EL (cell line): ENCODE data around the gene NDUFB5.
A peak's percentile ranks its signal among the peaks of the same experiment; 100 is the strongest.
"Not testable (repeated sequence)": the region's sequence is repeated elsewhere in the genome, so short reads cannot be mapped to it uniquely, and the experiment has no call there.

Experiments
- DNase-seq: peaks from one replicate; pipeline ENCODE4 v3.0.0-alpha.2; 2016

The NDUFB5 gene

DNA sequence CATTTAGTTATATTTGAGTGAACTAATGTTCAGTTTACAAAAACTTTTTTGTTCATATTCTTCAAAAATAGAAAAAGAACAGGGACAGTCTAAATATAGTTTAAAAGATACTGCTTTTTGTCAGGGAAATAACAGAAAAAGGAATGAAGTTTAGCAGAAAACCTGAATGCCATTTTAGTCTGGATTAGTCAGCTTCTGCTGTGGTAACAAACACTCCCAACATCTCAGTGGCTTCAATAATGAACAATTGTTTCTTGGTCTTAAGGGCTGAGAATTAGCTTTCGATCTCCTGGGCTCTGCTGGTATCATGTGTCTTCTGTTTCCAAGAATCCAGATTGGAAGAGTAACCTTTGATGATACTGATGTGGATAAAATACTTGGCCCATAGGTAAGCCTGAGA, 35.9 kb downstream of the NDUFB5 start:
- DNase-seq = no peak

DNA sequence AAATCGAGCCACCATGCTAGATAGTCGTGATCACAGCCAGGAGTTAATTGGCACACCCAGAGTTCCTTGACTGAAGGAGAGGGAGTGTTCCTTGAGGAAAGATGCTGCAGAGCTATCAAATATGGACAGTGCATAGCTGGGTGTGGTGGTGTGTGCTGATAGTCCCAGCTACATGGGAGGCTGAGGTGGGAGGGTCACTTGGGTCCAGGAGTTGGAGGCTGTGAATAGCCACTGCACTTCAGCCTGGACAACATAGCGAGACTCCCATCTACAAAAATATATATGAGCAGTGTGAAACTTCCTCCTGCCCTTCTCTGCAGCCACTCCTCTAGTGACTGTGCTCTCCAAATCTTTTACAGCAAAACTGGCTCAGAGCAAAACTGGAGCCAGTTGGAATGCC, 38.3 kb downstream of the NDUFB5 start:
- DNase-seq = no peak

DNA sequence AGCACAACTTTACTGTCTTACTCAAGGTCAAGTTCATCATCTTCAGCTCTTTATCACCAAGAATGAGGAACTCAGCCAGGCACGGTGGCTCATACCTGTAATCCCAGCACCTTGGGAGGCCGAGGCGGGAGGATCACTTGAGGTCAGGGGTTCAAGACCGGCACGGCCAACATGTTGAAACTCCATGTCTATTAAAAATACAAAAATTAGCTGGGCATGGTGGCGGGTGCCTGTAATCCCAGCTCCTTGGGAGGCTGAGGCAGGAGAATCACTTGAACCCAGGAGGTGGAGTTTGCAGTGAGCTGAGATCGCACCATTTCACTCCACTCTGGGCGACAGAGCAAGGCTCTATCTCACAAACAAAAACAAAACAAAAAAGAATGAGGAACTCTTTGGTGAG, 39.2 kb downstream of the NDUFB5 start:
- not testable (repeated sequence) for DNase-seq

DNA sequence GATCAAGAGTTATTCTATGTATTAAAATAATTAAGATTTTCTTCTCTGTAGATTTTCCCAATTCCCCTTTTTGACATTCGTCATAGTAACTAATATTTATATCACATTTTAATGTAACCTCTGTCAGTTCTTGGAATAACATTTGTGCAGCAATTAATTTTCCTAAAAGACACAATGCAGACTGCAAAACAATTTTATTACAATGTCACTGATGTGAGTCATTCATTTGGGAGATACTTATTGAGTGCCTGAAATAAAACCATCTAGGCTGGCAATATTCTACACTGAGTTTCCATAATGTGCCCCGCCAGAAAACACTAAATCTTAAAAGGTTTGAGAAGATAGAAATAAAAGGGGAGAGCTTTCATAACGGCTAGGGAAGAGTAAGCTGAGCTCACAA, 41.6 kb downstream of the NDUFB5 start:
- no peak for DNase-seq

DNA sequence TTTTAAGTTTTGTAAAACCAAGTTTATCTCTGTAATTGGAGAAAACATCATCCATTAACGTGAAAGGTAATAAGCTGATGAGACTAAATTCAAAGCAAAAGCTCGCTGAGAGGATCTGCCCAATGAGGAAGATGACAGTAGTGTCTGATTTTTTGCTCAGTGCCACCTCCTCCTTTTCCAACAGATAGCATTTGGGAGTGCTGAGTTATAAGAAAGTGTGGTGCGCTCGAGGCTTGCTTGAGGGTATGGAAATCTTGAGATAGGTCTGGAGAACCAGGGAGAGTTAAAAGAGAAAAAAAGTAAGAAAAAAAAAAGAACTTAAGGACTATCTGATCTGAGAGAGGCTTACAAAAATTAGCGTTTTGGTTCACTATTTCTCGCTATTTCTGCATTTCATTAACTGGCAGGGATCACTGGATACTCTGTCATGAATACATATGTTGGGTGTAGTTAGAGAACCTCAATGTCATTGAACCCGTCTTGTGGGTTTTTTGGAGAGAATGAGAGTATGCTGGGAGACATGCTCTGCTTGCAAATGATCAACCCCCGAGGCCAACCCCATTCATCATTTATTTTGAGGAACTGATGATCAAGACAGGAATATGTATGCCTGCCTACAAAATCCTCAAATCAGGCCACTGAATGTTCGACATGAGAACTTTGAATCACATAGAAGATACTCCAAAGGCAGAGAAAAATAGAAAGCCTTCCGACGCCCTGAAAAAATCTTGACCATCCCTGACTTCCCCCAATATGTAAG, 47.3 kb downstream of the NDUFB5 start:
- no peak for DNase-seq

DNA sequence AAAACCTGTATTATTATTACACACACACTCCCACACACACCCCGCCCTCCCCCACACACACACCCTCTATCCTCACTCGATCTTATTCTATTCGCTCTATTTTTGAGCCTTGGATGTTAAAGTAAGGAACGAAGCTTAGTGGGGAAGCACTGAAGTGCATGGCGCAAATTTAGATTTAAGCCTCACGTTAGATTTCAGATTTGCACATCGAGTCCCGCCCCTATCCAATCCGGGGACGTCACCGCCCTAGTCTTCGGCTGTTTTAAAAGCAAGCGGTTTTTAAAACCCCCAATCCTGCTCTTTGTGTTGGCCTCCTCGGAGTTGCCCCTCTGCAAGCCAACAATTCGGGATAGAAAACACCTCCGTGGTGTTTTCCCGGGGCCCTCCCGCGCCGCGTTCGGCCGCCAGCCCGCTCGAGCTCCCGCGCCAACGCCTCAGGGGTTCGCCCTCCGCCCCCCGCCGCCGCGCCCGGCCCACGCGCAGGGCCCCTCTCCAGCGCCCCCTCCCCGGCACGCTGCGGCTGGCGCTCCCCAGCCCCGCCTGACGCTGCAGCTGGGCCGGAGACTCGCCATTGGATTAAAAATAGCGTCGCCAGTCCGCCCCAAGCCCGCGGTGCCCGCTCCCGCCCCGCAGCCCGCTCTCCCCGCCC, 48.0 kb downstream of the NDUFB5 start, which contains the start of gene USP13:
USP13 (plus strand) TSS at position 594 of the 649 bp plus-strand sequence. CDS start 186 bp downstream, outside the sequence.
- peak; percentile 87 for DNase-seq

DNA sequence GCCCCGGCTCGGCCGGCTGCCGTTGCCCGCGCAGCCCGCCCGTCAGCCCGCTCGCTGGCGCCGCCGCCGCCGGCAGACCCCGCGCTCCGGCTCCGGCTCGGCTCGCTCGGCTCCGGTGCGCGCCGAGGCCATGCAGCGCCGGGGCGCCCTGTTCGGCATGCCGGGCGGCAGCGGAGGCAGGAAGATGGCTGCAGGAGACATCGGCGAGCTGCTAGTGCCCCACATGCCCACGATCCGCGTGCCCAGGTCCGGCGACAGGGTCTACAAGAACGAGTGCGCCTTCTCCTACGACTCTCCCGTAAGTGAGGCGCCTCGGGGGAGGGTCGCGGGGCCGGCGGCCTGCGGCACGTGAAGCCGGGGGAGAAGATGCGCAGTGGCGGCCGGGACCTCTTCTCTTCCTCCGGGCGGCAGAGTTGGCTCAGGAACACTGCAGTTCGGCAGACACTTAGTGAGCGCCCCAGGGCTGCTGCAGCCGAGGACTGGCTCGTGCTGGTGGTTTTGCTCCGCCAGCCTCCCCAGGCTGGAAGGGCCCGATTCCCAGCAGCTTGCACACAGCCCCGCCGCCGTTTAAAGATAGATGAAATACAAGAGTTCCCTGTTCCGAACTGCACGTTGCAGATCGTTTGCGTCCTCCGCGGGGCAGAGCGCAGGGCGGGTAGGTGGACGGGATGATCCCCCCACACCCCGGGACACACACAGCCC, 48.7 kb downstream of the NDUFB5 start:
- peak; percentile 82 for DNase-seq

DNA sequence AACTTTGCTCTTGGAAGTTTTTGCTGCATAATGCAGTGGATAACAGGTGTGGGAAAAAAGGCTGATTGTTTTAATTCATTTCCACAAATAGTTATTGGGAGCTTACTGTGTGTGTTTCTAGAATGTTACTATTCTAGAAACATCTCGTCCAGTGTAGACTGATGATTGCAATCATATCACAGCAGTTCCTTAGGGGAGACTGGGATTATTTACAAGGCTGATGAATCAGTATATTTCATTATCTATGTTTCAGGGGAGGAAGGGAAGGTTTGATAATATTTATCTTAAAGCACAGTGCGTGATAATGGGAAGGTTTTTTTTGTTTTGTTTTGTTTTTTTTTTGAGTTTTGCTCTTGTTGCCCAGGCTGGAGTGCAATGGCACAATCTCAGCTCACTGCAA, 50.6 kb downstream of the NDUFB5 start:
- no peak for DNase-seq

DNA sequence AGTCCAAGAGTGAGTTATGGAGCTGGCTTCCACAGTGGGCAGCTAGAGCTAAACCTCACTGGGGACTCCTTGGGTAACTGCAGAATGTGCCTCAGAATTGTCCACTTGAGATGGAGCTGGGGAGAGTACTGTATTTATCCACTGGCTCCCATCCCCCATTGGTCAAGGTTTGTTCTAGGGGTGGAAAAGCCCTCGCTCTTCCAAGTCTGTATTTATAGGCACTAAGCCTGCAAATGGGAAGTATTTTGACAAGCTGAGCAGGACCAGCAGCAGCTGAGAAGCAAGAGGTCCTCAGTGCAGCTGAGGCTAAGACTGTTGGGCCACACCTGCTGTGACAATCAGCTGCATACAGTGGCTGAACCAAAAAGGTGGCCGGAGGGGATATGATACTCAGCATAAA, 54.0 kb downstream of the NDUFB5 start:
- no peak for DNase-seq

DNA sequence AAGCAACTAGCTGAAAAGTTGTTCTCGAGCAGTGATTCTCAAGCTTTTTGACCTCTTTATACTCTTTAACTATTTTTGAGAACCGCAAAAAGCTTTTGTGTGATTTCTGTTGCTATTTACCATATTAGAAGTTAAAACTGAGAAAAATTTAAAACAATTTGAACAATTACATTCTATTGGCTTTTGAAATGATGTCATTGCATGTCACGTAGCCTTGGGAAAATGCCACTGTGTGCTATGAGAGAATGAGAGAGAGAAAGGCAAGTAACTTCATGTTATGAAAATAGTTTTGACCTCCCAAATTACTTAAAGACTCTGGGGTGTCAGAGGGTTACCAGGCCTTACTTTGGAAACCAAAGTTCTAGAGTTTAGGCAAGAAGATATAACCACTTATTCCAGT, 56.3 kb downstream of the NDUFB5 start:
- no peak for DNase-seq

DNA sequence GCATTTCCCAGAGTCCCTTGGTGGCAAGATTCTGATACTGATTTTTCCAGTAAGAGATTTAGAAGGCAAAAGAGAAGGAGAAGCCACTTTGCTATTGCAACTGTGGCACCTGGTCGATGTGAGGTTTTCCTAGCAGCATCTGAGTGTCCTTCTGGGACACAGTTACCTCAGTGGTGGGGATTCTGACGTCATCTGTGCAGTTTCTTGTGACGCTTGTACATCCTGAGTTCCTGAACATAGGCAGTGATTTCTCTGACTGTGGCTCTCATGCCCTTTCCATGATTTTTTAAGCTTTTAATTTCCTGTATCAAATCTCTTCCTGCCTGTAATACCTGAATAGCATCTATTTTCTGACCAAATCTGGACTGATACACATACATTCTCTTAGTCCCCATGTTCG, 57.2 kb downstream of the NDUFB5 start:
- no peak for DNase-seq

DNA sequence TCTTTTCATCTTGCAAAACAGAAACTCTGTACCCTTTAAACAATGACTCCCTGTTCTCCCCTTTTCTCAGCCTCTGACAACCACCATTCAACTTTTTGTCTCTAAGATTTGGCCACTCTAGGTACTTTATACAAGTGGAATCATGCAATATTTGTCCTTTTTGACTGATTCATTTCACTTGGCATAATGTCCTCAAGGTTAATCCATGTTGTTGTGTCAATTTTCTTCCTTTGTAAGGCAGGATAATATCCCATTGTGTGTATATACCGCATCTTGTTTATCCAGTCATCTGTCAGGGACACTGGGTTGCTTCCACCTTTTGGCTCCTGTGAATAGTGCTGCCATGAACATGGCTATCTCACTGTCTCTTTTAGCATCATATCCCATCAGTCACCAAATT, 58.5 kb downstream of the NDUFB5 start:
- DNase-seq = no peak

DNA sequence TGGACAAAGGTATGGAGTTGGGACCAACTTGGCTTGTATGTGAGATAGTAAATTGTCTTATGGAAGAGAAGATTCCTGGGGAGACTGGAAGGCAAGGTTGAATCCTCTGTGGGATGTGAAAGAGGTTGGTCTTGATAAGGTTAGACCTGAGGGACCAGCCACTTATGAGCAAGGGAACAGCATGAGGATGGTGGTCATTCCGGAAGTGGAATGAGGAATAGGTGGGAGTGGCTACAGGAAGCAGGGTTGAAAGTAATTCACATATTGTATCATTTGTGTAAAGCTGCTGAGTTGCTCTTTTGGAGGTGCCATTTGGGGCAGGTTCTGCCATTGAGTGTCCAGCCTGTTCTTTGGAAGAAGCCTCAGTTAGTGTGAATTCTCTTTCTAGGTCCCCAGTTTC, 61.4 kb downstream of the NDUFB5 start:
- DNase-seq = no peak

DNA sequence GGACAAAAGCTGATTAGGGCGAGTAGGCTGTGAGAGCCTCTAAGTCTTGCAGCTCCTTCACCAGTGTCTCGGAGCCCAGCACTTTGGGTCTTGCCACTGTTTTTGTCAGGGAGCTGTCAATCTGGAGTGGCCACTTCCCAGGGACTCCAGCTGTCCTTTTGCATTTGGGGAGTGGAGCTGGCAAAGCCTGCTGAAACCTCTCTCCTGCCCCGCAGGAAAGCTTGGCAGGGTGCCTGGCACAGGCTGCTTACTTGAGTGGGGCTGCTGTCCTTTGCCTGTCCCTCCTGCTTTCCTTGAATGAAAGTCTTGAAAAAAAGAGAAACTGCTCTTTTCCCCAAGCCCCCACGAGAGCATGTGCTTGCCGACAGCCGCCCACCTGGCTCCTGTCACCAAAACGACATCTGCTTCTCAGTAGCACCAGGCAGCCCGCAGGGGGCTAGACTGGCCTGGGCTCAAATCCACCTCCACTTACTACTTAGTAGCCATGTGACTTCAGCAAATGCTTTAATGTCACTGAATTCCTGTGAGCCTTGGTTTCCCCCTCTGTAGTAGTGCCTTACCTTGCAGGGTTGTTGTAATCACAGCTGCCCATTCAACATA, 61.9 kb downstream of the NDUFB5 start:
- DNase-seq = no peak

DNA sequence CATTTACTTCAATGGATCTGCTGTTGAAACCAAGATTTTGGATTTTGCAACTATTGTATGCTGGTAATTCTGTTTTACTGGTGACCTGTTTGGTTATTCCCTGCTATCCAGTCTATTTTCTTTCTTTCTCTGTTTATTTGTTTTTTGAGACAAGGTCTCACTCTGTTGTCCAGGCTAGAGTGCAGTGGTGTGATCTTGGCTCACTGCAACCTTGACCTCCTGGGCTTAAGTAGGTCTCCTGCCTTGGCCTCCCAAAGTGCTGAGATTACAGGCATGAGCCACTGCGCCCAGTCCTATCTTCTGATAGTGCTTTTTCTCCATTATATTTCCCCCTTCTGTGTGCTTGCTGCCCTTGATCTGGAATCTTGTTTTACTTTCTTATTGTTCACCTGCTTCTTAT, 63.8 kb downstream of the NDUFB5 start:
- DNase-seq = no peak

DNA sequence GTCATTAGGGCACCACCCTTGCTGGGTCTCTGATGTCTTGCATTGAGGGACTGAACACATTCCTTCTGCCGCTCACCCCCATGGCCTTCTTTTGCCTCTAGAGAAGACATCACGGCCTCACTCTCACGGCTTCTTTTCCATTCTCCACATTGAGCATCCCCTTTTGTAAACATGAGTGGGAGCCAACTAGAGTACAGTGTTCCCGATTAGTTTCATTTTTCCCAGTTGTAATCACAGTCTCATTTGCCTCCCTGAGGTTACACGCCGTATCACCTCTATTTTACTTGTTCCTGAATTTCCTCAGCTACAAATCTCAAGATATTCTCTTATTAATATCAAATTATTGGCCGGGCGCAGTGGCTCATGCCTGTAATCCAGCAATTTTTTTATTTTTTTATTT, 65.7 kb downstream of the NDUFB5 start:
- no peak for DNase-seq

DNA sequence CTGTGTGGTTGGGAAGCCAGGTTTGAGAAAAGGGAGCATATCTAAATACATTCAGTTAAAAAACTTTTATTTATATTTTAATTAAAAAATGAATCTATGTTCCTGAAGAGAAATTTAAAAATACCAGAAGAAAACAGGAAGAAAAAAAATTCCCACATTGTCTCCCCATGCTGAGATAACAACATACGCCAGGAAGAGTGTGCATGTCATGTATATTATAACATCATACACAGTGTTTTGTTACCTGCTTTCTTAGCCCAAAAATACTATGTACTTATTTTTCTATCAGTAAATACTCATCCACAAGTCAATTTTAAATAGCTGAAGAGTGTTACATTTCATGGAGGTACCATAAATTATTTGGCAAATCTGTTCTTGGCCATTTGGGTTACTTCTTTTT, 66.7 kb downstream of the NDUFB5 start:
- DNase-seq = no peak

DNA sequence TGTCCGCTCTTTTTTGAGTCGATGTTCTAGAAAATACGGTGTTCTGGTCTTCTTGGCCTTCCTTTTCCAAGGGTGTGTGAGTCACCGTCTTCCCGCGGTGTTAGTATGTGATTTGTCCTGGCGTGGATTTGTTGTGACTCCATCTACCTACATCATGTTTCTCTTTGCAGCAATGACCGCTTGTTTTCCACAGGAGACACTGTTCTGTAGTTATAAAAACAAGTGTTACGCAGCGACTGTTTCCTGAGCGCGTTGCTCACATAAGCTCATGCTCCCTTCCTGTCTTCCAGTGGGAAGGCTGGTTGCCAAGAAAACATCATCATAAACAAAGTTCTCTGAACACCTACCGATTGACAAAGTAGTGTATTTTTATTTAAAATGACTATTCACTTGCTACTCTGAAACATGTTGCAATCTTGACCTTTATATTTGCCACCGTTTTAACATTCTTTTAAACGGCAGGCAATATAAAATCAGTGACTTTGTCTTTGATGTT, 67.2 kb downstream of the NDUFB5 start:
- DNase-seq = no peak

DNA sequence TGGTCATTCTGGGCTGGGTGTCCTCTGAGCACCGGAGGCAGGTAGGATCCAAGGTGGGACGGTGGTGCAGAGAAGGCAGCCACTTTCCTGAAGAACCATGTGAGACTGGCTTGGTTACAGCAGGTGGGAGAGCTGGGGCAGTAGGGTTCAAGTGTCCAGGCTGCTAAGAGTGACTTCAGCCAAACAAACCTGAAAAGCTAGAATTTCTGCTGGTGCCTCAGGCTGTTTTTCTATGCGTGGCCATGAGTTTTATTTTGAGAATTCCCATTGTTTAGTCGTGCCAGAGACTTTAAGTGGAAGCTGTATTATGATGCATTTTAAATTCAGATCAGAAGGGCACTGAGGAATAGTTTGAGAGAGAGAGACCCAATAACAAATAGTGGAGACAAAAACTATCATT, 68.3 kb downstream of the NDUFB5 start:
- no peak for DNase-seq

DNA sequence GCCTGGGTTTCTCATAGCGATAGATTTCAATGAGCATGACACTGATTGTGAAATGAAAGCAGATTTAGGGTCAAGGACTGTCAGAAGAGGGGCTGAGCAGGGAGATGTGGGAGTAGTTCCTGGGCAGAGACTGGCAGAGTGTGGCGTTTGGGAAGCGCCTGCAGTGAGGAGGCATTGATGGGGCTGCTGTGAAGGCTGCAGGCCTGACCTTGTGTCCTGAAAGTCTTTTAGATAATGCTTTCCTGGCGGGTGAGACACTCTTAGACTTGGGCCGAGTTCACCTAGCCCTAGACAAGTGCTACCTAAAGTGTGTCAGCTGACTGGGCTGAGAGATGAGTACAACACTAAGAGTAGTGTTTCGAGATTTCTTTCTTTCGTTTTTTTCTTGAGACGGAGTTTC, 68.9 kb downstream of the NDUFB5 start:
- DNase-seq = no peak

DNA sequence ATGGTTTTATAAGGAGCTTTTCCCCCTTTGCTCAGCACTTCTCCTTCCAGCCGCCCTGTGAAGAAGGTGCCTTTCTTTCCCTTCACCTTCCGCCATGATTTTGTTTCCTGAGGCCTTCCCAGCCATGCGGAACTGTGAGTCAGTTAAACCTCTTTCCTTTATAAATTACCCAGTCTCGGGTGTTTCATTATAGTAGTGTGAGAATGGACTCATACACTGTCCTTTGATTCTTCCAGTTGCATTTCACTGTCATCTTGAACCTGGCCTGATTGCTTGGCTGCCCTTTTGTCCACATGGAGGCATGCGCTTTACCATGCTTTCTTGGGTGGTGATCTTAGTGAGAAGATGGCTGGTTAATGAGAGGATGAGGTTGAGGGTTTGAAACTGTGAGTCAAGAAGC, 71.5 kb downstream of the NDUFB5 start:
- DNase-seq = no peak
